22Rv1 (cell line): ENCODE results near the gene ZFYVE21.

Source experiments
- CTCF ChIP-seq: fragments of 450-650 bp; IDR thresholded peaks from 2 replicates; pipeline ENCODE4 v1.5.1; 2017; ENCODE audit warnings: mild to moderate bottlenecking
- ZFX ChIP-seq: fragments of 450-650 bp; IDR thresholded peaks from 2 replicates; pipeline ENCODE4 v1.6.1; 2017; ENCODE audit warnings: antibody characterized with exemption, borderline replicate concordance

GRCh38 chr14:103775506-103775905 lies 59.9 kb downstream of the ZFYVE21 start:
- no peak for TF ChIP-seq CTCF
- no peak for TF ChIP-seq ZFX
